Tibial nerve (tissue), 4 donors: ENCODE measurements around the gene PRR20C.

Experiments
- EP300 ChIP-seq, 2 donors: sonication (generic); formaldehyde crosslinking; IDR thresholded peaks; one replicate each; pipeline ENCODE4 v1.6.1; 2017; ENCODE audit warnings: antibody characterized with exemption in 2 of 2, mild to moderate bottlenecking in 1 of 2
- POLR2A ChIP-seq, 2 donors: fragments of 450-650 bp; IDR thresholded peaks; one replicate each; pipeline ENCODE4 v1.6.1; 2017; ENCODE audit warnings: antibody characterized with exemption in 2 of 2, mild to moderate bottlenecking in 2 of 2, moderate library complexity in 2 of 2
- TF ChIP-seq, protein P1 (sequence below), 5 experiments: fragments of 200-600 bp in 3 of 5; fragments of 450-650 bp in 2 of 5; sonication (generic) in 3 of 5; IDR thresholded peaks; one replicate each; pipeline ENCODE4 v1.5.1; 2016 to 2019; ENCODE audit warnings: antibody characterized with exemption in 5 of 5, mild to moderate bottlenecking in 3 of 5, moderate library complexity in 2 of 5

DNA sequence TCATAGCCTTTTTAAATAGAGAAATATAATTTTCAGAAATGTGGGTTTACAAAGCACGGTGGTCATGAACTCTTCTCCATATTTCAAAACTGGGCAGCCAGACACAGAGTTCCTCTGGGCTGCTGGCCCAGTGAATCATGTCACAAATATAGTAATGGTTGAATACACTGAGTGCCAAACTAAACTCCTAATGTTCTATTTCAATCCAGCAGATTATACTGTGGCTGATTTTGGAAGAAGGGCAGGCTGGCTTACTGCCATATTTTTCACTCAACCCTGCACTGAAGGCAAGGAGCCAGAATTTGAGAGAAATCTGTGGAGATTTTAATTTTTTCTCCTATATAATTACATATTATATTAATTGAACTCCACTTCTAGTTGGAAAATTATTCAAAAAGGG, 30.2 kb upstream of the PRR20C start:
- TF ChIP-seq, protein P1, sequence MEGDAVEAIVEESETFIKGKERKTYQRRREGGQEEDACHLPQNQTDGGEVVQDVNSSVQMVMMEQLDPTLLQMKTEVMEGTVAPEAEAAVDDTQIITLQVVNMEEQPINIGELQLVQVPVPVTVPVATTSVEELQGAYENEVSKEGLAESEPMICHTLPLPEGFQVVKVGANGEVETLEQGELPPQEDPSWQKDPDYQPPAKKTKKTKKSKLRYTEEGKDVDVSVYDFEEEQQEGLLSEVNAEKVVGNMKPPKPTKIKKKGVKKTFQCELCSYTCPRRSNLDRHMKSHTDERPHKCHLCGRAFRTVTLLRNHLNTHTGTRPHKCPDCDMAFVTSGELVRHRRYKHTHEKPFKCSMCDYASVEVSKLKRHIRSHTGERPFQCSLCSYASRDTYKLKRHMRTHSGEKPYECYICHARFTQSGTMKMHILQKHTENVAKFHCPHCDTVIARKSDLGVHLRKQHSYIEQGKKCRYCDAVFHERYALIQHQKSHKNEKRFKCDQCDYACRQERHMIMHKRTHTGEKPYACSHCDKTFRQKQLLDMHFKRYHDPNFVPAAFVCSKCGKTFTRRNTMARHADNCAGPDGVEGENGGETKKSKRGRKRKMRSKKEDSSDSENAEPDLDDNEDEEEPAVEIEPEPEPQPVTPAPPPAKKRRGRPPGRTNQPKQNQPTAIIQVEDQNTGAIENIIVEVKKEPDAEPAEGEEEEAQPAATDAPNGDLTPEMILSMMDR (IDR thresholded peaks at IDR 0.05) = no peak
- no peak for TF ChIP-seq POLR2A (IDR thresholded peaks at IDR 0.05)
- TF ChIP-seq EP300 (IDR thresholded peaks at IDR 0.05) = no peak
